Esophagus muscularis mucosa (tissue), 3 donors: ENCODE measurements around the gene HECTD4.

Experiments
- EP300 ChIP-seq: sonication (generic); formaldehyde crosslinking; IDR thresholded peaks from one replicate; pipeline ENCODE4 v1.6.1; 2017; ENCODE audit warnings: antibody characterized with exemption
- TF ChIP-seq, protein P1 (sequence below), 3 experiments: fragments of 200-600 bp in 2 of 3; fragments of 450-650 bp in 1 of 3; sonication (generic) in 2 of 3; IDR thresholded peaks; one replicate each; pipeline ENCODE4 v1.5.1; 2017 to 2019; ENCODE audit warnings: antibody characterized with exemption in 3 of 3, mild to moderate bottlenecking in 2 of 3, moderate library complexity in 1 of 3

DNA sequence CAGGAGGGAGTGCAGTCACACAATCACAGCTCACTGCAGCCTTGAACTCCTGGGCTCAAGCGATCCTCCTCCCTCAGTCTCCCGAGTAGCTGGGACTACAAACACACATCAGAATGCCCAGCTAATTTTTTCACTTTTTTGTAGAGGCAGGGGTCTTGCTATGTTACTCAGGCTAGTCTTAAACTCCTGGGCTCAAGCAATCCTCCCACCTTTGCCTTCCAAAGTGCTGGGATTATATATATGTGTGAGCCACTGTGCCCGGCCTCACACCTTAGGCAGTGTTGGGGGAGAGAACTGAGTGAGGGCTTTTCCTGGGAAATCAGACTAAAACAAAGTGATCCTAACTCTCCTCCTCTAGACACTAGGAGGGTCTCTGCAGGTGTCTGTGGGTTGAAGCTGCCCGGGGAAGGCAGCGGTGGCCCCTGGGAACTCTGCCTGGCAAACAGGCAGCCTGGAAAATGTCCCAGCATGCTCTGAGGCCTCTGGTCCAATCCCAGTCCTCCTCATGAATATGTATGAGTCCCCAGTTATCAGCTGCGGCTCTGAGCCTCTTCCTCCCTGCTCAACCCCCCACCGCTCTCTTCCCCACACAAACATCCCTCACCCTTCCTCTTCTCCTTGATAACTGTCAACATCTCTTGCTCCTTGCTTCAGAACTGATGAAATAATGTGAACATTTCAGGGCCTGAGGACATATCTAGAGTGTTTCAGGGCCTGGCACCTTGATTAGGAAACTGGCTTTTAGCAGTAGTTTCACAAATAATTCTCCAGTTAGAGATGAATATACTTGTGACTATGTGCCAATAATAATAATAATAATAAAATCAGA lies 265.8 kb downstream of the HECTD4 start:
- TF ChIP-seq, protein P1, sequence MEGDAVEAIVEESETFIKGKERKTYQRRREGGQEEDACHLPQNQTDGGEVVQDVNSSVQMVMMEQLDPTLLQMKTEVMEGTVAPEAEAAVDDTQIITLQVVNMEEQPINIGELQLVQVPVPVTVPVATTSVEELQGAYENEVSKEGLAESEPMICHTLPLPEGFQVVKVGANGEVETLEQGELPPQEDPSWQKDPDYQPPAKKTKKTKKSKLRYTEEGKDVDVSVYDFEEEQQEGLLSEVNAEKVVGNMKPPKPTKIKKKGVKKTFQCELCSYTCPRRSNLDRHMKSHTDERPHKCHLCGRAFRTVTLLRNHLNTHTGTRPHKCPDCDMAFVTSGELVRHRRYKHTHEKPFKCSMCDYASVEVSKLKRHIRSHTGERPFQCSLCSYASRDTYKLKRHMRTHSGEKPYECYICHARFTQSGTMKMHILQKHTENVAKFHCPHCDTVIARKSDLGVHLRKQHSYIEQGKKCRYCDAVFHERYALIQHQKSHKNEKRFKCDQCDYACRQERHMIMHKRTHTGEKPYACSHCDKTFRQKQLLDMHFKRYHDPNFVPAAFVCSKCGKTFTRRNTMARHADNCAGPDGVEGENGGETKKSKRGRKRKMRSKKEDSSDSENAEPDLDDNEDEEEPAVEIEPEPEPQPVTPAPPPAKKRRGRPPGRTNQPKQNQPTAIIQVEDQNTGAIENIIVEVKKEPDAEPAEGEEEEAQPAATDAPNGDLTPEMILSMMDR (IDR thresholded peaks at IDR 0.05): no peak
- no peak for TF ChIP-seq EP300
